Measurements from ENCODE around the gene AUTS2. TPM values are rescaled to one million over a fixed set of nuclear protein-coding genes. Genes with fewer than 3 reads are reported as not detected.

Gene AUTS2
- total RNA-seq, 1 experiment from 2014 or later = 256 TPM

- no CpG with 5 or more reads among the region's 1 CpG for WGBS (ENCODE audit: extremely low coverage, insufficient read length, low lambda C conversion rate)
- H3K27ac Mint-ChIP-seq = no peak overlapping the region
- H4K8ac ChIP-seq (replicated peaks; ENCODE audit: insufficient read length, low read depth, low read length) = no peak overlapping the region
- H3K4me1 ChIP-seq (ENCODE audit: insufficient read depth, low read length) = no peaks in the 10 kb centered on the region
- no peak overlapping the region for H2BK5ac ChIP-seq (ENCODE audit: insufficient read length, low read length)
- no peak overlapping the region for H2BK20ac ChIP-seq (ENCODE audit: low read depth, low read length, poor library complexity, severe bottlenecking)
- peaks cover 3 to 5% of the 10 kb centered on the region in 2 experiments for H3K4me1 Mint-ChIP-seq
- TF ChIP-seq CTCF (conservative IDR thresholded peaks at IDR 0.05) = no peak
- H3K9me3 ChIP-seq (ENCODE audit: control insufficient read depth, low read depth, low read length) = no peaks in the 10 kb centered on the region
- no peak overlapping the region for H2AFZ ChIP-seq (ENCODE audit: low read length)
- no peak overlapping the region for H2BK15ac ChIP-seq (ENCODE audit: low read depth, low read length)
- no peak for DNase-seq
- H2BK12ac ChIP-seq (ENCODE audit: insufficient read length, low read depth, low read length) = no peak overlapping the region
- H3K79me1 ChIP-seq (ENCODE audit: insufficient read depth, low read depth, low read length, poor library complexity, severe bottlenecking) = no peaks in the 10 kb centered on the region
- H3K79me2 ChIP-seq (ENCODE audit: insufficient read depth, low read length) = no peaks in the 10 kb centered on the region
- no peaks in the 10 kb centered on the region; the same call in 1 of the 2 replicates for H3K27me3 Mint-ChIP-seq (ENCODE audit: low read depth)
- no peak overlapping the region for H2BK120ac ChIP-seq (ENCODE audit: low read depth, low read length, poor library complexity, severe bottlenecking)
- no peak overlapping the region for H3K27ac ChIP-seq (ENCODE audit: insufficient read length, low read depth, low read length)
- H2AK5ac ChIP-seq (ENCODE audit: insufficient read length, low read length) = no peak overlapping the region
- H4K20me1 ChIP-seq (ENCODE audit: control insufficient read depth, insufficient read depth, insufficient read length) = no peaks in the 10 kb centered on the region
- no peak overlapping the region for H4K91ac ChIP-seq (ENCODE audit: insufficient read length, low read depth, low read length)
- H3K56ac ChIP-seq (ENCODE audit: insufficient read length, low read depth, low read length) = no peak overlapping the region
- no peak overlapping the region for H3K23ac ChIP-seq (ENCODE audit: insufficient read length, low read depth, low read length)
- no peak overlapping the region for H3K9ac ChIP-seq (ENCODE audit: extremely low read depth, insufficient read length, low read length)
- no peaks in the 10 kb centered on the region for H3K9me3 Mint-ChIP-seq
- H4K5ac ChIP-seq (ENCODE audit: insufficient read length, low read depth, low read length) = no peak overlapping the region
- no peak overlapping the region for H3K4me2 ChIP-seq (ENCODE audit: insufficient read depth, insufficient read length, low read length)
- H3T11ph ChIP-seq (ENCODE audit: low read length) = no peak overlapping the region
- no peaks in the 10 kb centered on the region for H3K23me2 ChIP-seq (ENCODE audit: insufficient read length, low read depth, low read length, poor library complexity, severe bottlenecking)
- no peaks in the 10 kb centered on the region for H3K36me3 Mint-ChIP-seq (ENCODE audit: insufficient read depth in 1 of 3, low read depth in 3 of 3)
- H3K18ac ChIP-seq (ENCODE audit: insufficient read length, low read depth, low read length) = no peak overlapping the region
- no peak overlapping the region for H3K14ac ChIP-seq (ENCODE audit: insufficient read depth, low read length)
- no peaks in the 10 kb centered on the region for H3K27me3 ChIP-seq (ENCODE audit: insufficient read depth, low read length)
- H3K4ac ChIP-seq (ENCODE audit: low read depth, low read length) = no peak overlapping the region
- H3K4me3 Mint-ChIP-seq = no peak overlapping the region
These were observed 751.5 kb downstream of the AUTS2 start for GRCh38 chr7:70349819-70350218.

Measured in H9 (cell line).